ENCODE results near the gene WBP1L. TPM values are rescaled to one million over a fixed set of nuclear protein-coding genes. Genes with fewer than 3 reads are reported as not detected.
A peak's percentile ranks its signal among the peaks of the same experiment; 100 is the strongest.

WBP1L gene
- total RNA-seq, 1 donor from 2014 or later = 44.5 TPM

DNA sequence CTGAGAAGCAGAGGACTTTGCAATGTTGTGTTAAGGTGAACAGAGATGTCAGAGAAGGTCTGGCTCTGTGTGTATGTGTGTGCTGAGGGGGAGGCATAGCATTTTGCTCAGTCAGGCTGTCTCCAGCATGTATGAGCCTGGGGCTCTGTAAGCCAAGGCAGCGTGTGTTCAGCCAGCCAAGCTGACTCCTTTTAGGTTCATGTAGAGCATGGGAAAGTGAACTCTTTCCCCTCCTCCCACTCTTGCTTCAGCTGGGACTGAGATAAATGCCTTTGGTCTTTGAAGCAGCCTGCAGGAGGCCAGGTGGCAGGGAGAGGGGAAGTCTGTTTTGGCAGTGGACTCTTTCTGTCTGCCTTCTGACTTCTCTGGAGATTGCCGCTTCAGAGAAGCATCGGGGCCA, 25.5 kb upstream of the WBP1L start:
- H3K27ac ChIP-seq = peak overlapping the region; percentile 11

GRCh38 chr10:102720337-102720736, 23.4 kb upstream of the WBP1L start:
- Histone ChIP-seq H3K9me3 (no peaks in the 10 kb centered on the region), H3K27ac (no peak overlapping the region), H3K4me3 (no peak overlapping the region), H3K36me3 (no peaks in the 10 kb centered on the region), H3K4me1 (peaks cover under 1% of the 10 kb centered on the region), H3K27me3 (ENCODE audit: low read depth) (no peaks in the 10 kb centered on the region)
- intact Hi-C loops (cut with DNase I) = no loop called here
- ATAC-seq = no peak
- no peak for DNase-seq
- TF ChIP-seq, protein P1, sequence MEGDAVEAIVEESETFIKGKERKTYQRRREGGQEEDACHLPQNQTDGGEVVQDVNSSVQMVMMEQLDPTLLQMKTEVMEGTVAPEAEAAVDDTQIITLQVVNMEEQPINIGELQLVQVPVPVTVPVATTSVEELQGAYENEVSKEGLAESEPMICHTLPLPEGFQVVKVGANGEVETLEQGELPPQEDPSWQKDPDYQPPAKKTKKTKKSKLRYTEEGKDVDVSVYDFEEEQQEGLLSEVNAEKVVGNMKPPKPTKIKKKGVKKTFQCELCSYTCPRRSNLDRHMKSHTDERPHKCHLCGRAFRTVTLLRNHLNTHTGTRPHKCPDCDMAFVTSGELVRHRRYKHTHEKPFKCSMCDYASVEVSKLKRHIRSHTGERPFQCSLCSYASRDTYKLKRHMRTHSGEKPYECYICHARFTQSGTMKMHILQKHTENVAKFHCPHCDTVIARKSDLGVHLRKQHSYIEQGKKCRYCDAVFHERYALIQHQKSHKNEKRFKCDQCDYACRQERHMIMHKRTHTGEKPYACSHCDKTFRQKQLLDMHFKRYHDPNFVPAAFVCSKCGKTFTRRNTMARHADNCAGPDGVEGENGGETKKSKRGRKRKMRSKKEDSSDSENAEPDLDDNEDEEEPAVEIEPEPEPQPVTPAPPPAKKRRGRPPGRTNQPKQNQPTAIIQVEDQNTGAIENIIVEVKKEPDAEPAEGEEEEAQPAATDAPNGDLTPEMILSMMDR (IDR thresholded peaks at IDR 0.05) = no peak

More for the DNA sequence above, 25.5 kb upstream of the WBP1L start:
- Histone ChIP-seq H3K36me3 (no peaks in the 10 kb centered on the region), H3K4me1 (peaks cover 7% of the 10 kb centered on the region), H3K4me3 (no peak overlapping the region), H3K27me3 (ENCODE audit: low read depth) (no peaks in the 10 kb centered on the region), H3K9me3 (no peaks in the 10 kb centered on the region)
- ATAC-seq (no peak), DNase-seq (no peak)
- TF ChIP-seq, protein P1 (IDR thresholded peaks at IDR 0.05) = no peak
- intact Hi-C loops (cut with DNase I) = no loop called here

- intact Hi-C loops (cut with DNase I) = no loop called here
- H3K27ac ChIP-seq = no peak overlapping the region
- TF ChIP-seq, protein P1 (IDR thresholded peaks at IDR 0.05) = no peak
Observed at GRCh38 chr10:102720775-102721301, 22.9 kb upstream of the WBP1L start.

DNA sequence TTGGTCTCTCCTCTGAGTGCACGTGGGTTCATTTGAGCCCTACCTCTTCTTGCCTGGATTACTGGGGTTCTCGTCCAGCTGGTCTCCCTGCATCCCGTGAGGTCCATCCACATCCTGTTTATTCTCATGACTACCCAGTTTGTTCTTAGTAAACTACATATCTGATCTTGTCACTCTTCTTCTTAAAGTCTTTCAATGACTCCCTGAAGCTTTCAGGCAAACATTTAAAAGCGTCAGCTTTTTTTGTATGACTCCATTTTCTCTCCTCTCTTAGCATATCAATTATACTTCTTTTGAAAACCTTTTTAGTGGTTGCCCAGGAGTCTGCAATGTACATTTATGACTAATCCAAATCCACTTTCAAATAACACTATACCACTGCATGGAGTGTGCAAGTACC, 21.8 kb upstream of the WBP1L start:
- no peaks in the 10 kb centered on the region for H3K4me1 ChIP-seq
- H3K27me3 ChIP-seq (ENCODE audit: low read depth) = no peaks in the 10 kb centered on the region
- H3K4me3 ChIP-seq = no peak overlapping the region
- TF ChIP-seq, protein P1 (IDR thresholded peaks at IDR 0.05) = no peak
- intact Hi-C loops (cut with DNase I) = no loop called here
- H3K36me3 ChIP-seq = peaks cover 1% of the 10 kb centered on the region
- H3K27ac ChIP-seq = no peak overlapping the region
- ATAC-seq (no peak), DNase-seq (no peak)
- no peaks in the 10 kb centered on the region for H3K9me3 ChIP-seq

More at GRCh38 chr10:102720775-102721301, 22.9 kb upstream of the WBP1L start:
- Histone ChIP-seq H3K36me3 (no peaks in the 10 kb centered on the region), H3K27me3 (ENCODE audit: low read depth) (no peaks in the 10 kb centered on the region), H3K9me3 (no peaks in the 10 kb centered on the region), H3K4me1 (no peaks in the 10 kb centered on the region), H3K4me3 (no peak overlapping the region)
- DNase-seq = no peak
- ATAC-seq = no peak

GRCh38 chr10:102723989-102724388, 19.8 kb upstream of the WBP1L start:
- ATAC-seq = no peak
- no peak for DNase-seq
- intact Hi-C loops (cut with DNase I) = no loop called here
- no peak overlapping the region for H3K4me3 ChIP-seq
- TF ChIP-seq, protein P1 (IDR thresholded peaks at IDR 0.05) = no peak
- peaks cover 9% of the 10 kb centered on the region for H3K36me3 ChIP-seq
- no peak overlapping the region for H3K27ac ChIP-seq
- H3K9me3 ChIP-seq = no peaks in the 10 kb centered on the region
- no peaks in the 10 kb centered on the region for H3K27me3 ChIP-seq (ENCODE audit: low read depth)
- peaks cover 7% of the 10 kb centered on the region for H3K4me1 ChIP-seq

All from lower lobe of right lung (tissue), 2 donors.